Bone marrow (tissue), 2 donors: ENCODE data around the gene NWD2.
"Not testable (repeated sequence)": the region's sequence is repeated elsewhere in the genome, so short reads cannot be mapped to it uniquely, and the experiment has no call there.

Experiments
- DNase-seq, 2 donors: peaks; one replicate each; lab custom pipeline; 2025; lab: John Stamatoyannopoulos, UW

Gene NWD2

GRCh38 chr4:37467223-37467622 is 222.7 kb downstream of the NWD2 start:
- no peak for DNase-seq

- DNase-seq, result no peak
Observed at GRCh38 chr4:37467824-37468223, 223.3 kb downstream of the NWD2 start.

GRCh38 chr4:37469286-37469685 is 224.7 kb downstream of the NWD2 start:
- DNase-seq, result no peak

GRCh38 chr4:37470245-37470644 is 225.7 kb downstream of the NWD2 start:
- no peak for DNase-seq

GRCh38 chr4:37471093-37471492 is 226.6 kb downstream of the NWD2 start:
- DNase-seq, result no peak

GRCh38 chr4:37471971-37472370 is 227.4 kb downstream of the NWD2 start:
- DNase-seq, result no peak

GRCh38 chr4:37473807-37474206 is 229.3 kb downstream of the NWD2 start:
- no peak for DNase-seq

GRCh38 chr4:37475087-37475486 is 230.5 kb downstream of the NWD2 start:
- DNase-seq, result no peak

GRCh38 chr4:37475776-37476175 is 231.2 kb downstream of the NWD2 start:
- no peak for DNase-seq

GRCh38 chr4:37476256-37476655 is 231.7 kb downstream of the NWD2 start:
- no peak for DNase-seq

- DNase-seq, result no peak
Observed at GRCh38 chr4:37476691-37477090, 232.1 kb downstream of the NWD2 start.

- DNase-seq, result no peak
Observed at GRCh38 chr4:37477126-37477525, 232.6 kb downstream of the NWD2 start.

- DNase-seq, result no peak
Observed at GRCh38 chr4:37478151-37478550, 233.6 kb downstream of the NWD2 start.

- no peak for DNase-seq
Observed at GRCh38 chr4:37480509-37480908, 236.0 kb downstream of the NWD2 start.

GRCh38 chr4:37481547-37482122 is 237.1 kb downstream of the NWD2 start:
- DNase-seq, result no peak

GRCh38 chr4:37482236-37482913 is 237.8 kb downstream of the NWD2 start:
- no peak for DNase-seq

- no peak for DNase-seq
Observed at GRCh38 chr4:37483610-37484009, 239.1 kb downstream of the NWD2 start.

GRCh38 chr4:37486166-37486565 is 241.6 kb downstream of the NWD2 start:
- DNase-seq, result no peak

GRCh38 chr4:37487668-37488067 is 243.1 kb downstream of the NWD2 start:
- DNase-seq, result no peak

- DNase-seq, result no peak
Observed at GRCh38 chr4:37489697-37490096, 245.2 kb downstream of the NWD2 start.

- DNase-seq, result no peak
Observed at GRCh38 chr4:37490391-37491347, 246.1 kb downstream of the NWD2 start.

- DNase-seq, result not testable (repeated sequence)
Observed at GRCh38 chr4:37495353-37495752, 250.8 kb downstream of the NWD2 start.
